Neural cell (in vitro differentiated cells): Measurements from ENCODE around the gene SIGLEC10. TPM values are rescaled to one million over a fixed set of nuclear protein-coding genes. Genes with fewer than 3 reads are reported as not detected.

Experiments used
- H2AFZ ChIP-seq: fragments of 200-600, 300-800 bp; sonication (generic), shearing (Covaris generic); 2 replicates; pipeline ENCODE4 v1.6.0; 2014; ENCODE audit warnings: low read depth, mild to moderate bottlenecking, antibody characterized with exemption, low read length, moderate library complexity
- H3F3A ChIP-seq: fragments of 200-600 bp; shearing (Covaris generic); 2 replicates; pipeline ENCODE4 v1.6.1; 2016; ENCODE audit warnings: mild to moderate bottlenecking, moderate library complexity, mixed read lengths, antibody characterized with exemption, low read length; ENCODE audit not compliant: insufficient read depth, poor library complexity, severe bottlenecking
- H3K27ac ChIP-seq: fragments of 200-600, 300-800 bp; sonication (generic), shearing (Covaris generic); 2 replicates; pipeline ENCODE4 v1.5.1; 2014; ENCODE audit warnings: mild to moderate bottlenecking, low read length, moderate library complexity
- H3K27me3 ChIP-seq: fragments of 300-800, 200-600 bp; sonication (generic), shearing (Covaris generic); 2 replicates; pipeline ENCODE4 v1.6.0; 2014; ENCODE audit warnings: mild to moderate bottlenecking, low read depth, low read length, moderate library complexity; ENCODE audit not compliant: insufficient read depth
- H3K36me3 ChIP-seq: fragments of 300-800, 200-600 bp; sonication (generic), shearing (Covaris generic); 2 replicates; pipeline ENCODE4 v1.5.1; 2014; ENCODE audit warnings: mild to moderate bottlenecking, antibody characterized with exemption, low read length, moderate library complexity; ENCODE audit not compliant: insufficient read depth
- H3K4me2 ChIP-seq: fragments of 300-800, 200-600 bp; sonication (generic), shearing (Covaris generic); 2 replicates; pipeline ENCODE4 v1.6.0; 2014; ENCODE audit warnings: mild to moderate bottlenecking, low read length
- H3K4me3 ChIP-seq: fragments of 300-800, 200-600 bp; sonication (generic), shearing (Covaris generic); 2 replicates; pipeline ENCODE4 v1.5.1; 2014; ENCODE audit warnings: mild to moderate bottlenecking, low read length, moderate library complexity
- H3K79me2 ChIP-seq: fragments of 200-600 bp; shearing (Covaris generic); replicated peaks from 2 replicates; pipeline ENCODE4 v1.6.0; 2014; ENCODE audit warnings: mild to moderate bottlenecking, low read length, moderate library complexity; ENCODE audit not compliant: insufficient read depth
- H3K9ac ChIP-seq: fragments of 300-800, 200-600 bp; sonication (generic), shearing (Covaris generic); 2 replicates; pipeline ENCODE4 v1.6.1; 2016; ENCODE audit warnings: mild to moderate bottlenecking, low read length, mixed read lengths
- H3K9me2 ChIP-seq: fragments of 200-600 bp; shearing (Covaris generic); 2 replicates; pipeline ENCODE4 v1.6.1; 2016; ENCODE audit warnings: mild to moderate bottlenecking, low read length, mixed read lengths; ENCODE audit not compliant: insufficient read depth
- H3K9me3 ChIP-seq: fragments of 200-600, 300-800 bp; sonication (generic), shearing (Covaris generic); 2 replicates; pipeline ENCODE4 v1.6.1; 2016; ENCODE audit warnings: mild to moderate bottlenecking, mixed run types, low read length, moderate library complexity, mixed read lengths
- H4K20me1 ChIP-seq: fragments of 200-600 bp; shearing (Covaris generic); 2 replicates; pipeline ENCODE4 v1.6.1; 2016; ENCODE audit warnings: mild to moderate bottlenecking, mixed run types; ENCODE audit not compliant: insufficient read depth
- EP300 ChIP-seq: fragments of 450-650 bp; conservative IDR thresholded peaks from 2 replicates; pipeline ENCODE4 v1.6.1; 2014; ENCODE audit warnings: antibody characterized with exemption, mild to moderate bottlenecking, moderate library complexity; ENCODE audit not compliant: poor library complexity, severe bottlenecking
- EZH2 ChIP-seq: fragments of 200-600, 300-800 bp; shearing (Covaris generic), sonication (generic); IDR thresholded peaks from 2 replicates; pipeline ENCODE4 v1.6.1; 2014; ENCODE audit warnings: antibody characterized with exemption, low read length, borderline replicate concordance, mild to moderate bottlenecking; ENCODE audit not compliant: insufficient read depth, poor library complexity, severe bottlenecking
- MXI1 ChIP-seq: fragments of 450-650 bp; conservative IDR thresholded peaks from 2 replicates; pipeline ENCODE4 v1.6.1; 2014; ENCODE audit warnings: antibody characterized with exemption, mild to moderate bottlenecking; ENCODE audit not compliant: poor library complexity, severe bottlenecking
- POLR2AphosphoS5 ChIP-seq: IDR thresholded peaks from 2 replicates; pipeline ENCODE4 v1.6.1; 2012
- RAD21 ChIP-seq: fragments of 450-650 bp; conservative IDR thresholded peaks from 2 replicates; pipeline ENCODE4 v1.6.1; 2014; ENCODE audit warnings: antibody characterized with exemption, mild to moderate bottlenecking, moderate library complexity
- SMC3 ChIP-seq: fragments of 450-650 bp; conservative IDR thresholded peaks from 2 replicates; pipeline ENCODE4 v1.6.1; 2014; ENCODE audit warnings: antibody characterized with exemption, mild to moderate bottlenecking, moderate library complexity; ENCODE audit not compliant: poor library complexity
- TAF1 ChIP-seq: IDR thresholded peaks from 2 replicates; pipeline ENCODE4 v1.6.1; 2012; ENCODE audit warnings: low read depth
- polyA plus RNA-seq: library from polyadenylated mRNA; depleted of rRNA; stranded (reverse); fragments of >200 nt; gene quantifications from 2 replicates; pipeline ENCODE4 v1.2.3, GENCODE V29; 2014
- TF ChIP-seq, protein P1 (sequence below): fragments of 450-650 bp; IDR thresholded peaks from 2 replicates; pipeline ENCODE4 v1.5.1; 2014; ENCODE audit warnings: antibody characterized with exemption, mild to moderate bottlenecking, moderate library complexity; ENCODE audit not compliant: poor library complexity, severe bottlenecking
- TF ChIP-seq, protein P2 (sequence below): IDR thresholded peaks from 2 replicates; pipeline ENCODE4 v1.6.1; 2012; ENCODE audit warnings: borderline replicate concordance

The SIGLEC10 gene
- polyA plus RNA-seq, 1 donor from 2014 or later, result not detected

DNA sequence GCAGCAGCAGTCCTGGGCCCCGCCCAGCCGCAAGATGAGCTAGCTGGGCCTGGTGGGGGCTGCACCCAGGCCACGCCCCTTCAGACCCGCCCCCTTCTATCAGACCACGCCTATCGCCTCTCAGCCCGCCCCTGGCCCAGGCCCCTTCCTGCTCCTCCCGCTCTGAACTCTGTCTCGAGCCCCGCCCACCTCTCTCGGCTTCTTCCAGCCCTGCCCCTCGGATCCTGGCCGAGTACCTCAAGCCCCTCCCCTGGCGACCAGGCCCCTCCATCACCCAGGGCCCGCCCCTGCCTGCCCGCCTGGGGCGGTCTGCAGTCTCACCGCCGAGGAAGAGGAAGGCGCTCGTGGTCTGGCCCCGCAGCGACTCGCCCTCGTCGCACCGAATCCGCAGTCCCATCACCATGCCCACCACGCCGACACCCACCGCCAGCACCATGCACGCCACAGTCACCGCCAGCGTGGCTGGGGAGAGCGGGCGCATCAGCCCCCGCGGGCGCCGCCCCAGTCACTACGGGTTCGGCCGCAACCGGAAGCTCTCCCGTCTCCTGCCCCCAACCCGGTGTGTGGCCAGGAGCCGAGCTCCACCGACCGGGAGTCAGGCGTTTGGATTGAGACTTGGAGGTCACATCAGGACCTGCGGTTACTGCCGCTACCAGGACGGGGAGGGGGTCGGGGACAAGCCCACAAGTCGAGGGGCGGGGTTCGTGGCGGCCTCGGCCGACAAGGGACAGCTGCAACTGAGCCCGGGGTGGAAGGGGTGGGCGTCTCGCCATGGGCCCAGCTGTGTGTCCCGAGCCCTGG is 49.7 kb downstream of the SIGLEC10 start:
- Histone ChIP-seq H3K9ac (peak overlapping the region; percentile 83), H3K4me3 (peak overlapping the region; percentile 85), H3K79me2 (no peaks in the 10 kb centered on the region), H3K27ac (peak overlapping the region; percentile 66), H3K9me2 (no peaks in the 10 kb centered on the region), H3K36me3 (no peaks in the 10 kb centered on the region), H2AFZ (peak overlapping the region; percentile 93), H3K9me3 (no peaks in the 10 kb centered on the region), H3F3A (peaks cover 5% of the 10 kb centered on the region), H3K4me2 (peak overlapping the region; percentile 98), H3K27me3 (no peaks in the 10 kb centered on the region), H4K20me1 (no peaks in the 10 kb centered on the region)
- TF ChIP-seq RAD21 (no peak), EP300 (no peak), SMC3 (no peak), TAF1 (no peak), POLR2AphosphoS5 (no peak), EZH2 (no peak), MXI1 (peak; percentile 68)
- TF ChIP-seq, protein P1, sequence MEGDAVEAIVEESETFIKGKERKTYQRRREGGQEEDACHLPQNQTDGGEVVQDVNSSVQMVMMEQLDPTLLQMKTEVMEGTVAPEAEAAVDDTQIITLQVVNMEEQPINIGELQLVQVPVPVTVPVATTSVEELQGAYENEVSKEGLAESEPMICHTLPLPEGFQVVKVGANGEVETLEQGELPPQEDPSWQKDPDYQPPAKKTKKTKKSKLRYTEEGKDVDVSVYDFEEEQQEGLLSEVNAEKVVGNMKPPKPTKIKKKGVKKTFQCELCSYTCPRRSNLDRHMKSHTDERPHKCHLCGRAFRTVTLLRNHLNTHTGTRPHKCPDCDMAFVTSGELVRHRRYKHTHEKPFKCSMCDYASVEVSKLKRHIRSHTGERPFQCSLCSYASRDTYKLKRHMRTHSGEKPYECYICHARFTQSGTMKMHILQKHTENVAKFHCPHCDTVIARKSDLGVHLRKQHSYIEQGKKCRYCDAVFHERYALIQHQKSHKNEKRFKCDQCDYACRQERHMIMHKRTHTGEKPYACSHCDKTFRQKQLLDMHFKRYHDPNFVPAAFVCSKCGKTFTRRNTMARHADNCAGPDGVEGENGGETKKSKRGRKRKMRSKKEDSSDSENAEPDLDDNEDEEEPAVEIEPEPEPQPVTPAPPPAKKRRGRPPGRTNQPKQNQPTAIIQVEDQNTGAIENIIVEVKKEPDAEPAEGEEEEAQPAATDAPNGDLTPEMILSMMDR, result peak; percentile 22
- TF ChIP-seq, protein P2, sequence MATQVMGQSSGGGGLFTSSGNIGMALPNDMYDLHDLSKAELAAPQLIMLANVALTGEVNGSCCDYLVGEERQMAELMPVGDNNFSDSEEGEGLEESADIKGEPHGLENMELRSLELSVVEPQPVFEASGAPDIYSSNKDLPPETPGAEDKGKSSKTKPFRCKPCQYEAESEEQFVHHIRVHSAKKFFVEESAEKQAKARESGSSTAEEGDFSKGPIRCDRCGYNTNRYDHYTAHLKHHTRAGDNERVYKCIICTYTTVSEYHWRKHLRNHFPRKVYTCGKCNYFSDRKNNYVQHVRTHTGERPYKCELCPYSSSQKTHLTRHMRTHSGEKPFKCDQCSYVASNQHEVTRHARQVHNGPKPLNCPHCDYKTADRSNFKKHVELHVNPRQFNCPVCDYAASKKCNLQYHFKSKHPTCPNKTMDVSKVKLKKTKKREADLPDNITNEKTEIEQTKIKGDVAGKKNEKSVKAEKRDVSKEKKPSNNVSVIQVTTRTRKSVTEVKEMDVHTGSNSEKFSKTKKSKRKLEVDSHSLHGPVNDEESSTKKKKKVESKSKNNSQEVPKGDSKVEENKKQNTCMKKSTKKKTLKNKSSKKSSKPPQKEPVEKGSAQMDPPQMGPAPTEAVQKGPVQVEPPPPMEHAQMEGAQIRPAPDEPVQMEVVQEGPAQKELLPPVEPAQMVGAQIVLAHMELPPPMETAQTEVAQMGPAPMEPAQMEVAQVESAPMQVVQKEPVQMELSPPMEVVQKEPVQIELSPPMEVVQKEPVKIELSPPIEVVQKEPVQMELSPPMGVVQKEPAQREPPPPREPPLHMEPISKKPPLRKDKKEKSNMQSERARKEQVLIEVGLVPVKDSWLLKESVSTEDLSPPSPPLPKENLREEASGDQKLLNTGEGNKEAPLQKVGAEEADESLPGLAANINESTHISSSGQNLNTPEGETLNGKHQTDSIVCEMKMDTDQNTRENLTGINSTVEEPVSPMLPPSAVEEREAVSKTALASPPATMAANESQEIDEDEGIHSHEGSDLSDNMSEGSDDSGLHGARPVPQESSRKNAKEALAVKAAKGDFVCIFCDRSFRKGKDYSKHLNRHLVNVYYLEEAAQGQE, result peak; percentile 20

DNA sequence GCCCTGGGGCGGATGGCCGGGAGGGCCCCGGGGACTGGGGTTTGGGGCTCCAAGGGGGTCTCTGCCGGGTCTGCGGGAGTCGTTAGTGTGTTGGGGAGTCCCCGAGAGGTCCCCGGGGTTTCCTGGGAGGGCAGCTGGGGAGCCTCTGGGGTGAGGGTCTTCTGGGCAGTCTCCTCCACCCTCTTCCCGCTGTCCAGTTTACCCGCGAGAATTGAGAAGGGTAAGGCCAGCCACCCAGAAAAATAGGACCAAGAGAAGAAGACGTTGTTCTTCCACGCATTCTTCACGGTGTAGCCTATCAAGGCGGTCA is 50.2 kb downstream of the SIGLEC10 start:
- Histone ChIP-seq H2AFZ (peak overlapping the region; percentile 93), H3K4me3 (peak overlapping the region; percentile 85), H4K20me1 (no peaks in the 10 kb centered on the region), H3K27ac (peak overlapping the region; percentile 66), H3K4me2 (peak overlapping the region; percentile 98), H3K9me2 (no peaks in the 10 kb centered on the region), H3K9me3 (no peaks in the 10 kb centered on the region), H3F3A (peaks cover 5% of the 10 kb centered on the region), H3K36me3 (no peaks in the 10 kb centered on the region), H3K27me3 (no peaks in the 10 kb centered on the region), H3K79me2 (no peaks in the 10 kb centered on the region), H3K9ac (peak overlapping the region; percentile 83)
- peak; percentile 59 for TF ChIP-seq POLR2AphosphoS5
- TF ChIP-seq SMC3, result no peak
- TF ChIP-seq TAF1, result peak; percentile 6
